H1 (cell line): ENCODE measurements around the gene IST1. TPM values are rescaled to one million over a fixed set of nuclear protein-coding genes. Genes with fewer than 3 reads are reported as not detected.
A peak's percentile ranks its signal among the peaks of the same experiment; 100 is the strongest.

ENCODE experiments used
- CTCF ChIA-PET: fragments of 300-600 bp; sonication (Branson Sonifier 250); formaldehyde crosslinking; loops from one replicate; lab custom pipeline; 2021; ENCODE audit not compliant: partially characterized antibody; lab: Charles Lee
- POLR2A ChIA-PET: fragments of 300-600 bp; sonication (Branson Sonifier 250); formaldehyde crosslinking; loops from one replicate; lab custom pipeline; 2021; ENCODE audit warnings: inconsistent platforms; ENCODE audit not compliant: partially characterized antibody; lab: Charles Lee
- DNase-seq, 2 experiments: peaks; one replicate each; pipeline versions ENCODE4 v3.0.0 to v3.0.0-alpha.2; 2010 to 2022; ENCODE audit warnings: low spot score in 2 of 2, low read depth in 1 of 2, mixed read lengths in 1 of 2
- FAIRE-seq: peaks from 2 replicates; lab custom pipeline; 2011; peaks lifted over from hg19 to GRCh38; lab: Jason Lieb, UNC
- H2AFZ ChIP-seq: 2 replicates; pipeline ENCODE4 v1.8.1; 2012; ENCODE audit warnings: low read length, inconsistent platforms
- H2AK5ac ChIP-seq: 2 replicates; pipeline ENCODE4 v1.6.1; 2013; ENCODE audit warnings: low read depth, low read length
- H2BK120ac ChIP-seq: replicated peaks from 2 replicates; pipeline ENCODE3; 2013; ENCODE audit warnings: low read depth, low read length, inconsistent platforms
- H2BK12ac ChIP-seq: 2 replicates; pipeline ENCODE4 v1.6.1; 2013; ENCODE audit warnings: low read depth, low read length
- H2BK15ac ChIP-seq: 2 replicates; pipeline ENCODE4 v1.6.1; 2013; ENCODE audit warnings: low read length
- H2BK20ac ChIP-seq: 2 replicates; pipeline ENCODE4 v1.6.1; 2013; ENCODE audit warnings: low read length
- H2BK5ac ChIP-seq: 2 replicates; pipeline ENCODE4 v1.6.1; 2013; ENCODE audit warnings: low read depth, low read length
- H3K14ac ChIP-seq: 2 replicates; pipeline ENCODE4 v1.6.1; 2013; ENCODE audit warnings: inconsistent platforms; ENCODE audit not compliant: insufficient read length
- H3K18ac ChIP-seq: 2 replicates; pipeline ENCODE4 v1.6.1; 2013; ENCODE audit warnings: low read length; ENCODE audit errors: extremely low read depth
- H3K23ac ChIP-seq: 2 replicates; pipeline ENCODE4 v1.6.1; 2013; ENCODE audit warnings: inconsistent platforms; ENCODE audit not compliant: insufficient read length
- H3K23me2 ChIP-seq: 2 replicates; pipeline ENCODE4 v1.6.1; 2013; ENCODE audit warnings: low read depth, low read length
- H3K27ac ChIP-seq: 2 replicates; pipeline ENCODE4 v1.6.1; 2011; ENCODE audit warnings: low read depth, low read length, inconsistent platforms
- H3K27me3 ChIP-seq, 4 experiments: replicated peaks in 1 of 4; 1 replicate in 1 of 4; 2 replicates in 3 of 4; pipeline versions ENCODE4 v1.6.1 to v1.8.1; 2011 to 2013; ENCODE audit warnings: low read length in 3 of 4, mild to moderate bottlenecking in 3 of 4, inconsistent platforms in 2 of 4, mixed read lengths in 2 of 4, moderate library complexity in 1 of 4; ENCODE audit not compliant: control insufficient read depth in 3 of 4, insufficient read depth in 3 of 4; ENCODE audit errors: extremely low read depth in 1 of 4
- H3K36me3 ChIP-seq, 4 experiments: 2 replicates each; pipeline versions ENCODE4 v1.6.1 to v1.8.1; 2011 to 2013; ENCODE audit warnings: mild to moderate bottlenecking in 4 of 4, low read length in 3 of 4, moderate library complexity in 2 of 4, control low read depth in 1 of 4, inconsistent platforms in 1 of 4; ENCODE audit not compliant: insufficient read depth in 4 of 4, control insufficient read depth in 2 of 4
- H3K4ac ChIP-seq: replicated peaks from 2 replicates; pipeline ENCODE3; 2013; ENCODE audit warnings: low read length, low read depth, mixed read lengths, inconsistent platforms; ENCODE audit not compliant: insufficient read length
- H3K4me1 ChIP-seq, 4 experiments: replicated peaks in 1 of 4; 1 replicate in 1 of 4; 2 replicates in 3 of 4; pipeline versions ENCODE4 v1.6.1 to v1.8.1; 2011 to 2013; ENCODE audit warnings: low read length in 3 of 4, inconsistent platforms in 2 of 4, mixed read lengths in 1 of 4; ENCODE audit not compliant: insufficient read depth in 4 of 4, control insufficient read depth in 3 of 4
- H3K4me2 ChIP-seq, 2 experiments: 2 replicates each; pipeline versions ENCODE4 v1.6.1 to v1.8.1; 2011 to 2013; ENCODE audit warnings: low read depth in 2 of 2, low read length in 2 of 2, control low read depth in 1 of 2, inconsistent platforms in 1 of 2, mild to moderate bottlenecking in 1 of 2; ENCODE audit not compliant: insufficient read depth in 1 of 2
- H3K4me3 ChIP-seq, 4 experiments: fragments of 200-600, 300-600 bp in 1 of 4; sonication (generic), shearing (Covaris generic), sonication (Bioruptor Twin) in 1 of 4; 2 replicates each; pipeline versions ENCODE4 v1.5.1 to v1.8.1; 2011 to 2016; ENCODE audit warnings: low read length in 4 of 4, low read depth in 3 of 4, control low read depth in 2 of 4, inconsistent platforms in 2 of 4, mild to moderate bottlenecking in 2 of 4, mixed read lengths in 1 of 4, moderate library complexity in 1 of 4; ENCODE audit not compliant: insufficient read depth in 2 of 4; ENCODE audit errors: extremely low read depth in 1 of 4
- H3K56ac ChIP-seq: replicated peaks from 2 replicates; pipeline ENCODE3; 2013; ENCODE audit warnings: low read depth, mild to moderate bottlenecking, mixed read lengths, low read length, inconsistent platforms; ENCODE audit not compliant: insufficient read length
- H3K79me1 ChIP-seq: 2 replicates; pipeline ENCODE4 v1.6.1; 2013; ENCODE audit warnings: low read depth, low read length, control low read depth
- H3K79me2 ChIP-seq, 2 experiments: 2 replicates each; pipeline versions ENCODE4 v1.6.1 to v1.8.1; 2012 to 2013; ENCODE audit warnings: low read length in 2 of 2, mild to moderate bottlenecking in 2 of 2, inconsistent platforms in 1 of 2; ENCODE audit not compliant: insufficient read depth in 2 of 2, control insufficient read depth in 1 of 2
- H3K9ac ChIP-seq, 4 experiments: replicated peaks in 1 of 4; 1 replicate in 1 of 4; 2 replicates in 3 of 4; pipeline versions ENCODE4 v1.6.1 to v1.8.1; 2011 to 2013; ENCODE audit warnings: low read depth in 3 of 4, low read length in 3 of 4, control low read depth in 2 of 4, mild to moderate bottlenecking in 2 of 4, moderate library complexity in 2 of 4, inconsistent platforms in 1 of 4; ENCODE audit errors: extremely low read depth in 1 of 4
- H3K9me3 ChIP-seq, 2 experiments: 2 replicates each; pipeline versions ENCODE4 v1.6.1 to v1.8.1; 2012 to 2013; ENCODE audit warnings: mild to moderate bottlenecking in 2 of 2, moderate library complexity in 2 of 2, control low read depth in 1 of 2, inconsistent platforms in 1 of 2, low read depth in 1 of 2, low read length in 1 of 2, mixed read lengths in 1 of 2; ENCODE audit not compliant: insufficient read depth in 2 of 2
- H4K20me1 ChIP-seq, 2 experiments: replicated peaks in 1 of 2; 2 replicates each; pipeline versions ENCODE3 to v1.8.1; 2011 to 2013; ENCODE audit warnings: inconsistent platforms in 2 of 2, low read length in 2 of 2, mild to moderate bottlenecking in 1 of 2; ENCODE audit not compliant: insufficient read depth in 2 of 2, control insufficient read depth in 1 of 2
- H4K5ac ChIP-seq: 2 replicates; pipeline ENCODE4 v1.6.1; 2013; ENCODE audit warnings: low read length, low read depth, mixed read lengths, inconsistent platforms; ENCODE audit not compliant: insufficient read length
- H4K8ac ChIP-seq: 2 replicates; pipeline ENCODE4 v1.8.0; 2013; ENCODE audit warnings: mild to moderate bottlenecking, moderate library complexity, low read length, inconsistent platforms; ENCODE audit not compliant: insufficient read depth; ENCODE audit errors: extremely low read depth
- H4K91ac ChIP-seq: replicated peaks from 2 replicates; pipeline ENCODE3; 2013; ENCODE audit warnings: low read length, mixed read lengths, inconsistent platforms; ENCODE audit not compliant: insufficient read length
- CBX8 ChIP-seq: fragments of 300-800, 300-1000 bp; sonication (generic); IDR thresholded peaks from 2 replicates; pipeline ENCODE4 v1.7.1; 2016; ENCODE audit warnings: low read depth, low read length, borderline replicate concordance
- EP300 ChIP-seq, 2 experiments: IDR thresholded peaks; 1 replicate in 1 of 2; 2 replicates in 1 of 2; pipeline ENCODE4 v1.6.1; 2011 to 2012; ENCODE audit warnings: low read depth in 2 of 2, low read length in 2 of 2, mild to moderate bottlenecking in 2 of 2, borderline replicate concordance in 1 of 2, inconsistent platforms in 1 of 2, moderate library complexity in 1 of 2
- HDAC6 ChIP-seq: IDR thresholded peaks from one replicate; pipeline ENCODE4 v1.7.1; 2012; ENCODE audit warnings: low read depth, mild to moderate bottlenecking, inconsistent platforms, low read length, moderate library complexity
- POLR2A ChIP-seq, 2 experiments: IDR thresholded peaks; 1 replicate in 1 of 2; 2 replicates in 1 of 2; pipeline ENCODE4 v1.6.1; 2011; ENCODE audit warnings: low read depth in 2 of 2, low read length in 2 of 2, mild to moderate bottlenecking in 2 of 2; ENCODE audit errors: control extremely low read depth in 1 of 2
- RAD21 ChIP-seq, 2 experiments: IDR thresholded peaks in 1 of 2; conservative IDR thresholded peaks in 1 of 2; 2 replicates each; pipeline ENCODE4 v1.6.1; 2011; ENCODE audit warnings: low read depth in 2 of 2, low read length in 2 of 2, improper control_type of control experiment in 1 of 2, inconsistent platforms in 1 of 2, mild to moderate bottlenecking in 1 of 2, moderate library complexity in 1 of 2
- RXRA ChIP-seq: IDR thresholded peaks from 2 replicates; pipeline ENCODE4 v1.6.1; 2011; ENCODE audit warnings: low read depth, mild to moderate bottlenecking, low read length, moderate library complexity; ENCODE audit not compliant: insufficient read depth
- TCF12 ChIP-seq: IDR thresholded peaks from 2 replicates; pipeline ENCODE4 v1.6.1; 2011; ENCODE audit warnings: low read depth, mild to moderate bottlenecking, low read length
- TEAD4 ChIP-seq: IDR thresholded peaks from 2 replicates; pipeline ENCODE4 v1.6.1; 2012; ENCODE audit warnings: low read depth, low read length, inconsistent platforms, mixed read lengths
- ZNF274 ChIP-seq: IDR thresholded peaks from 2 replicates; pipeline ENCODE4 v1.7.0; 2012; ENCODE audit warnings: low read length, borderline replicate concordance; ENCODE audit errors: extremely low read depth
- WGBS, 2 experiments: shearing (Covaris generic) in 1 of 2; methylation state at CpG; one replicate each; pipeline versions ENCODE4 v1.1.6 to v1.1.7; 2013 to 2015; ENCODE audit warnings: low lambda C conversion rate in 2 of 2, mixed read lengths in 2 of 2, inconsistent platforms in 1 of 2, low coverage in 1 of 2, missing lambda C conversion rate in 1 of 2; ENCODE audit not compliant: insufficient replicate concordance in 2 of 2, insufficient coverage in 1 of 2, insufficient read length in 1 of 2; ENCODE audit errors: extremely low coverage in 1 of 2, missing lambda C conversion rate in 1 of 2; 5-methylcytosine and 5-hydroxymethylcytosine counted together
- polyA plus RNA-seq, 7 experiments: library from polyadenylated mRNA; depleted of rRNA in 3 of 7; stranded (reverse) in 5 of 7; unstranded in 2 of 7; fragments of >200 nt in 5 of 7; fragments of 200-250 nt in 2 of 7; gene quantifications; 1 replicate in 5 of 7; 2 replicates in 1 of 7; 4 replicates in 1 of 7; pipeline versions ENCODE4 v1.2.1 to v1.2.3, GENCODE V29; 2011 to 2013; ENCODE audit warnings: missing spikeins in 2 of 7, mixed read lengths in 2 of 7
- total RNA-seq: library from RNA; stranded (reverse); fragmentation: NEBNext Ultra II Directional; extraction: Animal tissue kit (Norgen Biotek cat#: 25700); gene quantifications from 2 replicates; pipeline ENCODE4 v1.2.1, GENCODE V29; 2021

The IST1 gene
- total and polyA plus RNA-seq, 2 of the 8 experiments (the other 6 are each of a cell fraction or from before 2014, with no cell fraction given), result 190 to 248 TPM

- Histone ChIP-seq H3K36me3 (peaks cover 3 to 20% (median 16%) of the 10 kb centered on the region in 4 experiments; a peak in 7 of 8 replicates), H2AFZ (no peak overlapping the region; the same call in 1 of the 2 replicates), H3K4me2 (peak overlapping the region; percentile 88 to 92), H3K27me3 (no peaks in the 10 kb centered on the region), H2BK12ac (no peak overlapping the region), H3K23me2 (peaks cover 9% of the 10 kb centered on the region; the same call in 1 of the 2 replicates), H3K23ac (no peak overlapping the region), H3K9me3 (no peaks in the 10 kb centered on the region), H3K4ac (no peak overlapping the region), H3K9ac (peak overlapping the region in 2 of 4 experiments; percentile 54 to 56; a peak in 3 of 7 replicates), H3K79me2 (no peaks in the 10 kb centered on the region), H2BK15ac (no peak overlapping the region), H2BK120ac (no peak overlapping the region), H3K56ac (no peak overlapping the region), H3K4me1 (peaks cover 6 to 10% (median 7%) of the 10 kb centered on the region in 4 experiments; a peak in 6 of 7 replicates), H3K4me3 (peak overlapping the region; percentile 51 to 98 (median 79)), H2AK5ac (no peak overlapping the region), H2BK20ac (no peak overlapping the region), H4K5ac (no peak overlapping the region), H3K27ac (no peak overlapping the region), H3K79me1 (no peaks in the 10 kb centered on the region; the same call in 1 of the 2 replicates), H4K20me1 (no peaks in the 10 kb centered on the region), H3K18ac (no peak overlapping the region), H2BK5ac (no peak overlapping the region), H4K8ac (no peak overlapping the region), H3K14ac (no peak overlapping the region), H4K91ac (no peak overlapping the region)
- ChIA-PET POLR2A (interaction anchor here (0.9 to 5.4 kb wide), 14 partner anchors 12 to 124 kb away, joined by 3 to 70 read pairs (median 3); partner anchors contain the start of genes AP1G1 and IST1), CTCF (interaction anchor here (0.6 to 4.6 kb wide), 40 partner anchors 11 to 235 kb away, joined by 3 to 57 read pairs (median 4); partner anchors contain the start of gene IST1)
- DNase-seq (peak in 1 of 2 experiments; percentile 83), FAIRE-seq (peak; percentile 76)
- WGBS, 2 experiments, result 17% methylated on average over 9 of the region's 9 CpGs; no CpG with 5 or more reads in 1 of the 2 experiments
- TF ChIP-seq RXRA (no peak), TEAD4 (no peak), HDAC6 (no peak), RAD21 (IDR thresholded peaks at IDR 0.05 in 1 of 2, conservative IDR thresholded peaks at IDR 0.05 in 1 of 2; ENCODE audit: low read depth in 2 of 2, low read length in 2 of 2) (peak; percentile 45 to 46), CBX8 (no peak), ZNF274 (no peak), POLR2A (IDR thresholded peaks at IDR 0.05; ENCODE audit: control extremely low read depth in 1 of 2, low read depth in 2 of 2, low read length in 2 of 2) (no peak), TCF12 (0 out of 2 replicates have a peak, but pooled peaks have one; percentile 31), EP300 (IDR thresholded peaks at IDR 0.05; ENCODE audit: borderline replicate concordance in 1 of 2, low read depth in 2 of 2, low read length in 2 of 2) (no peak)
Observed at GRCh38 chr16:71882505-71883167, 12.7 kb upstream of the IST1 start.
